Measurements from ENCODE around the gene LILRB1. TPM values are rescaled to one million over a fixed set of nuclear protein-coding genes. Genes with fewer than 3 reads are reported as not detected.
"Not testable (repeated sequence)": the region's sequence is repeated elsewhere in the genome, so short reads cannot be mapped to it uniquely, and the experiment has no call there.

The LILRB1 gene
- total RNA-seq, 1 experiment from 2014 or later = not detected

- no peak for DNase-seq
- POLR2A ChIA-PET (ENCODE audit: unreplicated experiment) = no interaction called here
- intact Hi-C loops (cut with micrococcal nuclease) = no loop called here
- no peaks in the 10 kb centered on the region for H3K36me3 ChIP-seq (ENCODE audit: low read depth, low read length)
- no peak overlapping the region for H3K27ac ChIP-seq (ENCODE audit: low read length)
- no peaks in the 10 kb centered on the region for H3K4me1 ChIP-seq (ENCODE audit: insufficient read depth, low read length)
- H3K9ac ChIP-seq (ENCODE audit: low read length) = no peak overlapping the region
- H3K9me2 ChIP-seq (replicated peaks; ENCODE audit: low read length) = no peaks in the 10 kb centered on the region
- no peak for TF ChIP-seq CTCF (conservative IDR thresholded peaks at IDR 0.05; ENCODE audit: low read depth, low read length)
- TF ChIP-seq EZH2 (IDR thresholded peaks at IDR 0.05; ENCODE audit: low read length, unreplicated experiment) = no peak
- no peak for TF ChIP-seq EZH2phosphoT487 (IDR thresholded peaks at IDR 0.05; ENCODE audit: borderline replicate concordance, low read length)
- H4K20me1 ChIP-seq (ENCODE audit: low read length) = no peaks in the 10 kb centered on the region
- H3F3A ChIP-seq (ENCODE audit: low read length, unreplicated experiment) = no peaks in the 10 kb centered on the region
- no peaks in the 10 kb centered on the region for H3K79me2 ChIP-seq (ENCODE audit: low read length)
- ATAC-seq = no peak
- H2AFZ ChIP-seq (ENCODE audit: low read length) = no peak overlapping the region
- H3K4me3 ChIP-seq (ENCODE audit: low read length) = no peak overlapping the region
- H3K4me2 ChIP-seq (ENCODE audit: low read length) = no peak overlapping the region
- no TSS peak for BruUV-seq (replicated peaks)
- CTCF ChIA-PET = no interaction called here
- H3K27me3 ChIP-seq (ENCODE audit: low read length) = peaks cover 51% of the 10 kb centered on the region
- H3K9me3 ChIP-seq (ENCODE audit: low read length) = 0 out of 2 replicates have a peak, but pooled peaks cover 6% of the 10 kb centered on the region
These were observed 7.9 kb upstream of the LILRB1 start for GRCh38 chr19:54622431-54622830.

GRCh38 chr19:54624234-54624633 lies 6.0 kb upstream of the LILRB1 start:
- H4K20me1 ChIP-seq (ENCODE audit: low read length); H3K4me1 ChIP-seq (ENCODE audit: insufficient read depth, low read length); H3K9me2 ChIP-seq (replicated peaks; ENCODE audit: low read length); H3K36me3 ChIP-seq (ENCODE audit: low read depth, low read length); H3K4me3 ChIP-seq (ENCODE audit: low read length); POLR2A ChIA-PET (ENCODE audit: unreplicated experiment); ATAC-seq; H3K9ac ChIP-seq (ENCODE audit: low read length); H3K4me2 ChIP-seq (ENCODE audit: low read length); H2AFZ ChIP-seq (ENCODE audit: low read length); CTCF ChIA-PET; H3K27ac ChIP-seq (ENCODE audit: low read length); H3K9me3 ChIP-seq (ENCODE audit: low read length); DNase-seq; H3F3A ChIP-seq (ENCODE audit: low read length, unreplicated experiment); intact Hi-C loops (cut with micrococcal nuclease); H3K79me2 ChIP-seq (ENCODE audit: low read length); BruUV-seq (replicated peaks): not testable (repeated sequence)
- H3K27me3 ChIP-seq (ENCODE audit: low read length) = peaks cover 69% of the 10 kb centered on the region

- H3K9me2 ChIP-seq (replicated peaks; ENCODE audit: low read length); H3K36me3 ChIP-seq (ENCODE audit: low read depth, low read length); CTCF ChIA-PET; H3K9ac ChIP-seq (ENCODE audit: low read length); H3K27ac ChIP-seq (ENCODE audit: low read length); POLR2A ChIA-PET (ENCODE audit: unreplicated experiment); H3F3A ChIP-seq (ENCODE audit: low read length, unreplicated experiment); intact Hi-C loops (cut with micrococcal nuclease); H2AFZ ChIP-seq (ENCODE audit: low read length); H3K4me1 ChIP-seq (ENCODE audit: insufficient read depth, low read length); H4K20me1 ChIP-seq (ENCODE audit: low read length); H3K9me3 ChIP-seq (ENCODE audit: low read length); ATAC-seq; H3K79me2 ChIP-seq (ENCODE audit: low read length); DNase-seq; BruUV-seq (replicated peaks); H3K4me3 ChIP-seq (ENCODE audit: low read length); H3K4me2 ChIP-seq (ENCODE audit: low read length): not testable (repeated sequence)
- peaks cover 75% of the 10 kb centered on the region for H3K27me3 ChIP-seq (ENCODE audit: low read length)
These were observed 5.2 kb upstream of the LILRB1 start for GRCh38 chr19:54624934-54625730.

- no TSS peak for BruUV-seq (replicated peaks)
- Histone ChIP-seq H4K20me1 (ENCODE audit: low read length) (no peaks in the 10 kb centered on the region), H3K27me3 (ENCODE audit: low read length) (peaks cover 81% of the 10 kb centered on the region), H3F3A (ENCODE audit: low read length, unreplicated experiment) (no peaks in the 10 kb centered on the region), H3K9me3 (ENCODE audit: low read length) (no peaks in the 10 kb centered on the region), H3K4me2 (ENCODE audit: low read length) (no peak overlapping the region), H3K4me3 (ENCODE audit: low read length) (no peak overlapping the region), H2AFZ (ENCODE audit: low read length) (no peak overlapping the region), H3K4me1 (ENCODE audit: insufficient read depth, low read length) (no peaks in the 10 kb centered on the region), H3K9me2 (replicated peaks; ENCODE audit: low read length) (no peaks in the 10 kb centered on the region), H3K9ac (ENCODE audit: low read length) (no peak overlapping the region), H3K36me3 (ENCODE audit: low read depth, low read length) (no peaks in the 10 kb centered on the region), H3K27ac (ENCODE audit: low read length) (no peak overlapping the region), H3K79me2 (ENCODE audit: low read length) (no peaks in the 10 kb centered on the region)
- no peak for DNase-seq
- intact Hi-C loops (cut with micrococcal nuclease) = no loop called here
- TF ChIP-seq CTCF (conservative IDR thresholded peaks at IDR 0.05; ENCODE audit: low read depth, low read length) (no peak), EZH2 (IDR thresholded peaks at IDR 0.05; ENCODE audit: low read length, unreplicated experiment) (no peak), EZH2phosphoT487 (IDR thresholded peaks at IDR 0.05; ENCODE audit: borderline replicate concordance, low read length) (no peak)
- no peak for ATAC-seq
- POLR2A ChIA-PET (ENCODE audit: unreplicated experiment) = no interaction called here
- CTCF ChIA-PET = no interaction called here
These were observed 3.5 kb upstream of the LILRB1 start for GRCh38 chr19:54626757-54627156.

GRCh38 chr19:54627912-54628311 lies 2.4 kb upstream of the LILRB1 start:
- POLR2A ChIA-PET (ENCODE audit: unreplicated experiment); H4K20me1 ChIP-seq (ENCODE audit: low read length); H3K4me2 ChIP-seq (ENCODE audit: low read length); ATAC-seq; H3K36me3 ChIP-seq (ENCODE audit: low read depth, low read length); H3K9ac ChIP-seq (ENCODE audit: low read length); BruUV-seq (replicated peaks); H3K79me2 ChIP-seq (ENCODE audit: low read length); intact Hi-C loops (cut with micrococcal nuclease); H3K4me3 ChIP-seq (ENCODE audit: low read length); H2AFZ ChIP-seq (ENCODE audit: low read length); H3K9me3 ChIP-seq (ENCODE audit: low read length); H3F3A ChIP-seq (ENCODE audit: low read length, unreplicated experiment); DNase-seq; H3K9me2 ChIP-seq (replicated peaks; ENCODE audit: low read length); H3K27ac ChIP-seq (ENCODE audit: low read length); H3K4me1 ChIP-seq (ENCODE audit: insufficient read depth, low read length): not testable (repeated sequence)
- peaks cover 81% of the 10 kb centered on the region for H3K27me3 ChIP-seq (ENCODE audit: low read length)
- CTCF ChIA-PET = interaction anchor here (0.6 kb wide), 1 partner anchor 9 kb away, joined by 5 read pairs; no protein-coding TSS in a partner anchor
